Measurements from ENCODE around the gene SCNN1B. TPM values are rescaled to one million over a fixed set of nuclear protein-coding genes. Genes with fewer than 3 reads are reported as not detected.

SCNN1B gene
- total RNA-seq, 1 donor from 2014 or later = 0.34 TPM

DNA sequence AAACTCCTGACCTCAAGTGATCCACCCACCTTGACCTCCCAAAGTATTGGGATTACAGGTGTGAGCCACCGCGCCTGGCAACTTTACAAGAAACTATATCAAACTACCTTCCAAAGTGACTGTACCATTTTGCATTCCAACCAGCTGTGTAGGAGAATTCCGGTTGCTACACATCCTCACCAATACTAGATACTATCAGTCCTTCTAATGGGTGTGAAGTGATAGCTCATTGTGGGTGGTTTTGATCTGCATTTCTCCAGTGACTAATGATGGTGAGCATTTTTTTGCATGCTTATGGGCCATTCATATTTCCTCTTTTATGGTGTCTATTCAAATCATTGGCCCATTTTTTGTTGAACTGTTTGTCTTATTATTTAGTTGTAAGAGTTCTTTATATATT lies 37.7 kb downstream of the SCNN1B start:
- H3K27ac Mint-ChIP-seq (ENCODE audit: unreplicated experiment) = no peak overlapping the region
- H3K36me3 Mint-ChIP-seq (ENCODE audit: unreplicated experiment) = no peaks in the 10 kb centered on the region
- H3K27me3 Mint-ChIP-seq (ENCODE audit: unreplicated experiment) = peaks cover under 1% of the 10 kb centered on the region
- no peak for DNase-seq
- H3K4me3 Mint-ChIP-seq (ENCODE audit: unreplicated experiment) = no peak overlapping the region
- no peaks in the 10 kb centered on the region for H3K9me3 Mint-ChIP-seq (ENCODE audit: unreplicated experiment)
- TF ChIP-seq, protein P1, sequence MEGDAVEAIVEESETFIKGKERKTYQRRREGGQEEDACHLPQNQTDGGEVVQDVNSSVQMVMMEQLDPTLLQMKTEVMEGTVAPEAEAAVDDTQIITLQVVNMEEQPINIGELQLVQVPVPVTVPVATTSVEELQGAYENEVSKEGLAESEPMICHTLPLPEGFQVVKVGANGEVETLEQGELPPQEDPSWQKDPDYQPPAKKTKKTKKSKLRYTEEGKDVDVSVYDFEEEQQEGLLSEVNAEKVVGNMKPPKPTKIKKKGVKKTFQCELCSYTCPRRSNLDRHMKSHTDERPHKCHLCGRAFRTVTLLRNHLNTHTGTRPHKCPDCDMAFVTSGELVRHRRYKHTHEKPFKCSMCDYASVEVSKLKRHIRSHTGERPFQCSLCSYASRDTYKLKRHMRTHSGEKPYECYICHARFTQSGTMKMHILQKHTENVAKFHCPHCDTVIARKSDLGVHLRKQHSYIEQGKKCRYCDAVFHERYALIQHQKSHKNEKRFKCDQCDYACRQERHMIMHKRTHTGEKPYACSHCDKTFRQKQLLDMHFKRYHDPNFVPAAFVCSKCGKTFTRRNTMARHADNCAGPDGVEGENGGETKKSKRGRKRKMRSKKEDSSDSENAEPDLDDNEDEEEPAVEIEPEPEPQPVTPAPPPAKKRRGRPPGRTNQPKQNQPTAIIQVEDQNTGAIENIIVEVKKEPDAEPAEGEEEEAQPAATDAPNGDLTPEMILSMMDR (IDR thresholded peaks at IDR 0.05; ENCODE audit: partially characterized antibody, unreplicated experiment) = no peak
- no peaks in the 10 kb centered on the region for H3K4me1 Mint-ChIP-seq (ENCODE audit: low read depth, unreplicated experiment)

DNA sequence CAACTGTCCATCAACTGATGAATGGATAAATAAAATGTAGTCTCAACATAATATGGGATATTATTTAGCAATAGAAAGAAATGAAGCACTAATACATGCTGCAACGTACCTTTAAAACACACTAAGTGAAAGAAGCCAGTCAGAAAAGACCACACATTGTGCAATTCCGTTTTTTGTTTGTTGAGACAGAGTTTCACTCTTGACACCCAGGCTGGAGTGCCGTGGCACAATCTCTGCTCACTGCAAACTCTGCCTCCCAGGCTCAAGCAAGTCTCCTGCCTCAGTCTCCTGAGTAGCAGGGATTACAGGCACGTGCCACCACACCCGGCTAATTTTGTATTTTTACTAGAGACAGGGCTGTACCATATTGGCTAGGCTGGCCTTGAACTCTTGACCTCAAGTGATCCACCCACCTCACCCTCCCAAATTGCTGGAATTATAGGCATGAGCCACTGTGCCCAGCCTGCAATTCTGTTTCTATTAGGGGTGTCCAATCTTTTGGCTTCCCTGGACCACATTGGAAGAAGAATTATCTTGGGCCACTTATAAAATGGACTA lies 40.1 kb downstream of the SCNN1B start:
- H3K36me3 Mint-ChIP-seq (ENCODE audit: unreplicated experiment) = no peaks in the 10 kb centered on the region
- H3K27ac Mint-ChIP-seq (ENCODE audit: unreplicated experiment) = no peak overlapping the region
- peaks cover 2% of the 10 kb centered on the region for H3K27me3 Mint-ChIP-seq (ENCODE audit: unreplicated experiment)
- no peak for DNase-seq
- H3K9me3 Mint-ChIP-seq (ENCODE audit: unreplicated experiment) = no peaks in the 10 kb centered on the region
- H3K4me1 Mint-ChIP-seq (ENCODE audit: low read depth, unreplicated experiment) = no peaks in the 10 kb centered on the region
- H3K4me3 Mint-ChIP-seq (ENCODE audit: unreplicated experiment) = no peak overlapping the region
- TF ChIP-seq, protein P1 (IDR thresholded peaks at IDR 0.05; ENCODE audit: partially characterized antibody, unreplicated experiment) = no peak

DNA sequence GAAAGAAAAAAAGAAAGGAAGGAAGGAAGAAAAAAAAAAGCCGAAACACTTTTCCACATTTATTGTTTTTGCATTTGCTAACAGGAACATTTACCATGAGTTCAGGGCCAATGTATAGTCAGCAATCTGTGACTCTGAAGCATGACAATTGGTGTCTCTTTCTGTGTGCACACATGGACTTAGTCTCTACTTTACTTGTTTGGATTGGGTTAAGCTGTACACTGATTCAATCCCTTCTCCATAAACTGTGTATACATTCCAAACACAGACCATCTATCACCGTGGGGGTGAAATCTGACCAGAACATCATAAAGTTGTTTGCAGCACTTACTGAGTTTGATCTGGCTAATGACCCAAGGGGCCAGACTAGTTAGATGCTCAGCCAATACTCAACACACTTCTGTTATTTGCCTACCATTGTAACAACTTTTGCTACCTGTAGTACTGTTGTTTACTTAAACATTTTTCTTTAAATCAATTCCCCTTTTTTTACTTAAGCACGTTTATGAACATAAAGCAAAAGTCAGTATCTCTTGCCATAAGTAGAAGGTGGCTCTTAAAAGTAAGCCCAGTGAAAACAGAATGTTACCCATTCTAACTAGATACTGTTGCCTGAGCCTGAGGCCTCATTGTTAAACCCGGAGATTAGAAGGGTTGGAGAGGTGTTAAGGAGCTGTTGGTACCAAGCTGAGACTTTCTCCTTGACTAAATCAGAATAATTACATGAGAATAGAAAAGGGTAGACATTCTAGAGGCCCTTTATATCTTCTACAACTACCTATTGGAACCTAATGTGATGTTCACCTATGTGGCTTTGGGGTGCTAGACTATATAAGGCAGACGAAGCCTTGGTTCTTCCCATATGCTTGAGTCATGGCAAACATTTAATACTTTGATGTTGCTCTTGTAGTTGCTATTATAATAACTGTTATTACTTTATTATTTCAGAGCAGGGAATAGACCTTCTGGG lies 41.8 kb downstream of the SCNN1B start:
- DNase-seq = no peak
- H3K9me3 Mint-ChIP-seq (ENCODE audit: unreplicated experiment) = no peaks in the 10 kb centered on the region

DNA sequence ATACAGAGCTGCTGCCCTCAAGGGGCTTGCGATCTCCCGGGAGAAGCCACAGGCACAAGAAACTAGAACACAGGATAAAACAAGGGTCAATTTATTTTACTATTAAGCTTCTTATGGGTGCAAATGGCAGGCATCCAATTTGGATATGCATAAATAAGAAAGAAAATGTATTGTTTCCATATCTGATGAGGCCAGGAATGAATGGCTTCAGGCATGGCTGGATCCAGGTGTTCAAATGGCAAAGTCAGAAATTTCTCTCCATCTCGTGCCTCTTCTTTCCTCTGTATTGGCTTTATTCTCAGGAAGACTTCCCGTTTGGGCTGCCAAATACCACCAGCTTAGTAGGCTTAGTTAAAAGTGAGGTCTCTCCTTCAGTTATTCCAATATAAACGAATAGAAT lies 43.1 kb downstream of the SCNN1B start:
- H3K4me3 Mint-ChIP-seq (ENCODE audit: unreplicated experiment) = no peak overlapping the region
- no peaks in the 10 kb centered on the region for H3K9me3 Mint-ChIP-seq (ENCODE audit: unreplicated experiment)
- no peak overlapping the region for H3K27ac Mint-ChIP-seq (ENCODE audit: unreplicated experiment)
- H3K4me1 Mint-ChIP-seq (ENCODE audit: low read depth, unreplicated experiment) = no peaks in the 10 kb centered on the region
- no peaks in the 10 kb centered on the region for H3K36me3 Mint-ChIP-seq (ENCODE audit: unreplicated experiment)
- TF ChIP-seq, protein P1 (IDR thresholded peaks at IDR 0.05; ENCODE audit: partially characterized antibody, unreplicated experiment) = no peak
- peaks cover 4% of the 10 kb centered on the region for H3K27me3 Mint-ChIP-seq (ENCODE audit: unreplicated experiment)
- DNase-seq = no peak

More for the DNA sequence above, 41.8 kb downstream of the SCNN1B start:
- Mint-ChIP-seq H3K27me3 (ENCODE audit: unreplicated experiment) (peaks cover 2% of the 10 kb centered on the region), H3K36me3 (ENCODE audit: unreplicated experiment) (no peaks in the 10 kb centered on the region), H3K4me3 (ENCODE audit: unreplicated experiment) (no peak overlapping the region), H3K27ac (ENCODE audit: unreplicated experiment) (no peak overlapping the region), H3K4me1 (ENCODE audit: low read depth, unreplicated experiment) (no peaks in the 10 kb centered on the region)
- TF ChIP-seq, protein P1 (IDR thresholded peaks at IDR 0.05; ENCODE audit: partially characterized antibody, unreplicated experiment) = no peak
